CD4-positive, CD25-positive, alpha-beta regulatory T cell (primary cell): ENCODE measurements around the gene ACTR1B. TPM values are rescaled to one million over a fixed set of nuclear protein-coding genes. Genes with fewer than 3 reads are reported as not detected.

ENCODE experiments used
- ATAC-seq, 2 donors: fragments of 150-1000 bp; cut with Tn5 transposase; one replicate each; pipeline ENCODE4 v1.10.0; 2021; ENCODE audit warnings: low read depth in 2 of 2, moderate number of reproducible peaks in 2 of 2, moderate library complexity in 1 of 2
- DNase-seq, 3 donors: peaks; one replicate each; pipeline versions ENCODE4 v3.0.0 to v3.0.0-alpha.2; 2012 to 2022; ENCODE audit warnings: mixed read lengths in 1 of 3
- H3K27ac ChIP-seq: one replicate; pipeline ENCODE4 v1.7.0; 2013; ENCODE audit warnings: mild to moderate bottlenecking, low read length; ENCODE audit not compliant: insufficient read depth, poor library complexity, severe bottlenecking
- H3K27me3 ChIP-seq: one replicate; pipeline ENCODE4 v1.7.0; 2013; ENCODE audit warnings: low read length; ENCODE audit not compliant: control insufficient read depth, insufficient read depth
- H3K36me3 ChIP-seq: one replicate; pipeline ENCODE4 v1.7.0; 2013; ENCODE audit warnings: mild to moderate bottlenecking, low read length, moderate library complexity; ENCODE audit not compliant: control insufficient read depth, insufficient read depth
- H3K4me1 ChIP-seq: 2 replicates; pipeline ENCODE4 v1.7.0; 2013; ENCODE audit warnings: mild to moderate bottlenecking, low read length; ENCODE audit not compliant: insufficient read depth, control insufficient read depth, poor library complexity, severe bottlenecking
- H3K4me3 ChIP-seq: one replicate; pipeline ENCODE4 v1.7.0; 2013; ENCODE audit warnings: low read depth, mild to moderate bottlenecking, low read length, moderate library complexity
- H3K9me3 ChIP-seq, 2 experiments: 1 replicate in 1 of 2; 2 replicates in 1 of 2; pipeline ENCODE4 v1.7.0; 2013; ENCODE audit warnings: low read length in 2 of 2, mild to moderate bottlenecking in 1 of 2, moderate library complexity in 1 of 2; ENCODE audit not compliant: control insufficient read depth in 2 of 2
- H3K27ac Mint-ChIP-seq, 3 donors: one replicate each; pipeline ENCODE4 v1.8.0; 2020 to 2022; ENCODE audit warnings: mild to moderate bottlenecking in 3 of 3, mixed read lengths in 3 of 3, moderate library complexity in 2 of 3
- H3K27me3 Mint-ChIP-seq: one replicate; pipeline ENCODE4 v1.8.0; 2022; ENCODE audit warnings: mild to moderate bottlenecking, mixed read lengths
- H3K36me3 Mint-ChIP-seq: one replicate; pipeline ENCODE4 v1.8.0; 2020; ENCODE audit warnings: mixed read lengths
- H3K4me1 Mint-ChIP-seq, 4 donors: one replicate each; pipeline ENCODE4 v1.8.0; 2020 to 2022; ENCODE audit warnings: mixed read lengths in 4 of 4, mild to moderate bottlenecking in 1 of 4
- H3K4me3 Mint-ChIP-seq, 4 donors: one replicate each; pipeline ENCODE4 v1.8.0; 2020 to 2022; ENCODE audit warnings: mild to moderate bottlenecking in 4 of 4, mixed read lengths in 4 of 4, moderate library complexity in 3 of 4
- H3K9me3 Mint-ChIP-seq, 7 donors: one replicate each; pipeline ENCODE4 v1.8.0; 2020 to 2022; ENCODE audit warnings: mixed read lengths in 7 of 7, mild to moderate bottlenecking in 3 of 7, moderate library complexity in 2 of 7
- polyA plus RNA-seq, 4 donors: library from polyadenylated mRNA; unstranded; fragments of 300-500 nt; fragmentation: Illumina TruSeq; gene quantifications; one replicate each; pipeline ENCODE4 v1.2.3, GENCODE V29; 2021
- total RNA-seq: library from RNA; stranded (reverse); gene quantifications from one replicate; pipeline ENCODE4 v1.2.3, GENCODE V29; 2022

Gene ACTR1B
- total and polyA plus RNA-seq, 5 donors from 2014 or later = 12.9 to 86.3 (median 21.9) TPM

GRCh38 chr2:97706708-97707345 lies 43.0 kb upstream of the ACTR1B start:
- H3K4me3 ChIP-seq = no peak overlapping the region
- H3K9me3 ChIP-seq = no peaks in the 10 kb centered on the region
- no peak for ATAC-seq
- peaks cover 5 to 23% (median 12%) of the 10 kb centered on the region in 4 donors for H3K4me1 Mint-ChIP-seq
- no peaks in the 10 kb centered on the region for H3K9me3 Mint-ChIP-seq
- H3K4me1 ChIP-seq = peaks cover 14% of the 10 kb centered on the region
- no peak overlapping the region for H3K4me3 Mint-ChIP-seq
- H3K27ac ChIP-seq = no peak overlapping the region
- H3K27ac Mint-ChIP-seq = no peak overlapping the region
- no peak for DNase-seq
- H3K36me3 ChIP-seq = no peaks in the 10 kb centered on the region
- peaks cover 2% of the 10 kb centered on the region for H3K27me3 ChIP-seq
- no peaks in the 10 kb centered on the region for H3K27me3 Mint-ChIP-seq
- H3K36me3 Mint-ChIP-seq = no peaks in the 10 kb centered on the region

GRCh38 chr2:97706112-97706511 lies 42.3 kb upstream of the ACTR1B start:
- Mint-ChIP-seq H3K27ac (no peak overlapping the region), H3K27me3 (no peaks in the 10 kb centered on the region), H3K4me3 (no peak overlapping the region), H3K9me3 (no peaks in the 10 kb centered on the region), H3K4me1 (peaks cover 2 to 15% (median 8%) of the 10 kb centered on the region in 4 donors), H3K36me3 (no peaks in the 10 kb centered on the region)
- H3K27ac ChIP-seq = no peak overlapping the region
- ATAC-seq = no peak
- H3K36me3 ChIP-seq = no peaks in the 10 kb centered on the region
- peaks cover 2% of the 10 kb centered on the region for H3K27me3 ChIP-seq
- H3K4me1 ChIP-seq = peaks cover 11% of the 10 kb centered on the region
- DNase-seq = no peak
- no peak overlapping the region for H3K4me3 ChIP-seq
- no peaks in the 10 kb centered on the region for H3K9me3 ChIP-seq

GRCh38 chr2:97704989-97705388 lies 41.1 kb upstream of the ACTR1B start:
- no peak overlapping the region for H3K4me3 ChIP-seq
- Mint-ChIP-seq H3K4me3 (no peak overlapping the region), H3K36me3 (no peaks in the 10 kb centered on the region), H3K27ac (no peak overlapping the region), H3K4me1 (peaks cover 3 to 9% (median 5%) of the 10 kb centered on the region in 4 donors), H3K27me3 (peaks cover 4% of the 10 kb centered on the region), H3K9me3 (no peaks in the 10 kb centered on the region)
- no peaks in the 10 kb centered on the region for H3K9me3 ChIP-seq
- ATAC-seq = no peak
- no peak for DNase-seq
- H3K27ac ChIP-seq = no peak overlapping the region
- peaks cover 2% of the 10 kb centered on the region for H3K27me3 ChIP-seq
- no peaks in the 10 kb centered on the region for H3K36me3 ChIP-seq
- peaks cover 4% of the 10 kb centered on the region for H3K4me1 ChIP-seq

- H3K27me3 Mint-ChIP-seq = peaks cover 6% of the 10 kb centered on the region
- DNase-seq (no peak), ATAC-seq (no peak)
- Histone ChIP-seq H3K4me1 (no peaks in the 10 kb centered on the region), H3K36me3 (no peaks in the 10 kb centered on the region), H3K27ac (no peak overlapping the region), H3K4me3 (no peak overlapping the region), H3K27me3 (peaks cover 2% of the 10 kb centered on the region), H3K9me3 (no peaks in the 10 kb centered on the region)
- no peaks in the 10 kb centered on the region for H3K9me3 Mint-ChIP-seq
- no peak overlapping the region for H3K27ac Mint-ChIP-seq
- no peaks in the 10 kb centered on the region for H3K36me3 Mint-ChIP-seq
- H3K4me1 Mint-ChIP-seq = peaks cover 0 to 9% (median 2%) of the 10 kb centered on the region in 4 donors
- no peak overlapping the region for H3K4me3 Mint-ChIP-seq
Observed at GRCh38 chr2:97703741-97704140, 39.9 kb upstream of the ACTR1B start.

GRCh38 chr2:97702731-97703470 lies 39.1 kb upstream of the ACTR1B start:
- Mint-ChIP-seq H3K4me1 (peaks cover 0 to 9% (median 3%) of the 10 kb centered on the region in 4 donors), H3K9me3 (no peaks in the 10 kb centered on the region), H3K27ac (no peak overlapping the region), H3K36me3 (no peaks in the 10 kb centered on the region), H3K27me3 (peaks cover 6% of the 10 kb centered on the region), H3K4me3 (no peak overlapping the region)
- no peaks in the 10 kb centered on the region for H3K4me1 ChIP-seq
- DNase-seq (no peak), ATAC-seq (no peak)
- H3K27me3 ChIP-seq = peaks cover 2% of the 10 kb centered on the region
- no peaks in the 10 kb centered on the region for H3K9me3 ChIP-seq
- H3K36me3 ChIP-seq = no peaks in the 10 kb centered on the region
- H3K4me3 ChIP-seq = no peak overlapping the region
- H3K27ac ChIP-seq = no peak overlapping the region

- H3K4me3 ChIP-seq = no peak overlapping the region
- H3K27ac ChIP-seq = no peak overlapping the region
- H3K36me3 ChIP-seq = no peaks in the 10 kb centered on the region
- peaks cover 3% of the 10 kb centered on the region for H3K4me1 ChIP-seq
- Mint-ChIP-seq H3K27ac (no peak overlapping the region), H3K9me3 (no peaks in the 10 kb centered on the region), H3K36me3 (no peaks in the 10 kb centered on the region), H3K27me3 (peaks cover 12% of the 10 kb centered on the region), H3K4me1 (peaks cover 5 to 14% (median 6%) of the 10 kb centered on the region in 4 donors), H3K4me3 (no peak overlapping the region)
- no peaks in the 10 kb centered on the region for H3K9me3 ChIP-seq
- H3K27me3 ChIP-seq = peaks cover 2% of the 10 kb centered on the region
- DNase-seq (no peak), ATAC-seq (no peak)
Observed at GRCh38 chr2:97701851-97702465, 38.1 kb upstream of the ACTR1B start.

- H3K36me3 ChIP-seq = no peaks in the 10 kb centered on the region
- H3K9me3 Mint-ChIP-seq = no peaks in the 10 kb centered on the region
- no peaks in the 10 kb centered on the region for H3K27me3 ChIP-seq
- ATAC-seq (no peak), DNase-seq (no peak)
- H3K4me1 ChIP-seq = peaks cover 4% of the 10 kb centered on the region
- H3K27ac Mint-ChIP-seq = no peak overlapping the region
- H3K27me3 Mint-ChIP-seq = peaks cover 12% of the 10 kb centered on the region
- no peak overlapping the region for H3K4me3 ChIP-seq
- H3K36me3 Mint-ChIP-seq = no peaks in the 10 kb centered on the region
- H3K9me3 ChIP-seq = no peaks in the 10 kb centered on the region
- peaks cover 5 to 17% (median 7%) of the 10 kb centered on the region in 4 donors for H3K4me1 Mint-ChIP-seq
- H3K4me3 Mint-ChIP-seq = no peak overlapping the region
- no peak overlapping the region for H3K27ac ChIP-seq
Observed at GRCh38 chr2:97701186-97701585, 37.3 kb upstream of the ACTR1B start.
